Calu3 (cell line): Measurements from ENCODE around the gene SV2B. TPM values are rescaled to one million over a fixed set of nuclear protein-coding genes. Genes with fewer than 3 reads are reported as not detected.

Experiments used
- BruUV-seq: library from RNA; stranded (reverse); fragments of 400-500 nt; replicated peaks from 2 replicates; lab custom pipeline; 2021; lab: Mats Ljungman, UMichigan
- CTCF ChIA-PET: fragments of 300-600 bp; sonication (Branson Sonifier 250); formaldehyde crosslinking; loops from one replicate; lab custom pipeline; 2022; ENCODE audit warnings: antibody characterized with exemption; lab: Charles Lee
- DNase-seq: peaks from one replicate; pipeline ENCODE4 v3.0.0; 2022
- H3K27ac Mint-ChIP-seq: one replicate; pipeline ENCODE4 v1.8.0; 2022; ENCODE audit warnings: mixed read lengths; ENCODE audit not compliant: unreplicated experiment
- H3K27me3 Mint-ChIP-seq: one replicate; pipeline ENCODE4 v1.8.0; 2022; ENCODE audit warnings: mixed read lengths; ENCODE audit not compliant: unreplicated experiment
- H3K36me3 Mint-ChIP-seq: one replicate; pipeline ENCODE4 v1.8.0; 2022; ENCODE audit warnings: mild to moderate bottlenecking, moderate library complexity, mixed read lengths; ENCODE audit not compliant: insufficient read depth, unreplicated experiment
- H3K4me1 Mint-ChIP-seq: one replicate; pipeline ENCODE4 v1.8.0; 2022; ENCODE audit warnings: mild to moderate bottlenecking, low read depth, mixed read lengths; ENCODE audit not compliant: unreplicated experiment
- H3K4me3 Mint-ChIP-seq: one replicate; pipeline ENCODE4 v1.8.0; 2022; ENCODE audit warnings: mild to moderate bottlenecking, low read depth, moderate library complexity, mixed read lengths; ENCODE audit not compliant: unreplicated experiment
- H3K9me3 Mint-ChIP-seq: one replicate; pipeline ENCODE4 v1.8.0; 2022; ENCODE audit warnings: low read depth, mixed read lengths; ENCODE audit not compliant: unreplicated experiment
- intact Hi-C: fragments of 100-400 bp; cut with micrococcal nuclease; formaldehyde crosslinking; loops from one replicate; pipeline ENCODE4 v1.10.0; 2022; ENCODE audit not compliant: unreplicated experiment
- total RNA-seq: library from RNA; stranded (reverse); gene quantifications from 2 replicates; pipeline ENCODE4 v1.2.3, GENCODE V29; 2022
- TF ChIP-seq, protein P1 (sequence below): fragments of 200-600 bp; IDR thresholded peaks from one replicate; pipeline ENCODE4 v1.8.0; 2022; ENCODE audit warnings: antibody characterized with exemption; ENCODE audit not compliant: unreplicated experiment

SV2B gene
- total RNA-seq, 1 experiment from 2014 or later, result 2.2 TPM

DNA sequence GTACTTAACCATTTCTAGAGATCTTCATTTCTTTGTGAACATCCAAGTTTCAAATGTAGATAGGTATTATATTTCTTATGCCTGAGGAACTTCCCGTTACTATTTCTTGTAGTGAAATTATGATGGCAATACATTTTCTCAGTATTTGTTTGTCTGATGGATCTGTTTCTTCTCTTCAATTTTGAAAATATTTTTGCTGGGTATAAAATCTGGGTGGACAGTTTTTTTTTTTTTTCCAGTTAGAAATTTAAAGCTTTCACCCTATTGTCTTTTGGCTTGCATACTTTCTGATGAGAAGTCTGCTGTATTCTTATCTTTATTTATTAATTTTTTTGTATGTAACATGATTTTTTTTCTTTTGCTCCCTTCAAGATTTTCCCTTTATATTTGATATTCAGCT is 175.8 kb downstream of the SV2B start:
- Mint-ChIP-seq H3K9me3 (peaks cover 5% of the 10 kb centered on the region), H3K4me3 (no peak overlapping the region), H3K4me1 (no peaks in the 10 kb centered on the region), H3K27me3 (peaks cover 30% of the 10 kb centered on the region), H3K27ac (no peak overlapping the region), H3K36me3 (no peaks in the 10 kb centered on the region)
- intact Hi-C loops, result loop anchor here (10.0 kb wide), 1 partner anchor 321 kb away; the partner anchor contains the start of gene RCCD1
- DNase-seq, result no peak
- TF ChIP-seq, protein P1, sequence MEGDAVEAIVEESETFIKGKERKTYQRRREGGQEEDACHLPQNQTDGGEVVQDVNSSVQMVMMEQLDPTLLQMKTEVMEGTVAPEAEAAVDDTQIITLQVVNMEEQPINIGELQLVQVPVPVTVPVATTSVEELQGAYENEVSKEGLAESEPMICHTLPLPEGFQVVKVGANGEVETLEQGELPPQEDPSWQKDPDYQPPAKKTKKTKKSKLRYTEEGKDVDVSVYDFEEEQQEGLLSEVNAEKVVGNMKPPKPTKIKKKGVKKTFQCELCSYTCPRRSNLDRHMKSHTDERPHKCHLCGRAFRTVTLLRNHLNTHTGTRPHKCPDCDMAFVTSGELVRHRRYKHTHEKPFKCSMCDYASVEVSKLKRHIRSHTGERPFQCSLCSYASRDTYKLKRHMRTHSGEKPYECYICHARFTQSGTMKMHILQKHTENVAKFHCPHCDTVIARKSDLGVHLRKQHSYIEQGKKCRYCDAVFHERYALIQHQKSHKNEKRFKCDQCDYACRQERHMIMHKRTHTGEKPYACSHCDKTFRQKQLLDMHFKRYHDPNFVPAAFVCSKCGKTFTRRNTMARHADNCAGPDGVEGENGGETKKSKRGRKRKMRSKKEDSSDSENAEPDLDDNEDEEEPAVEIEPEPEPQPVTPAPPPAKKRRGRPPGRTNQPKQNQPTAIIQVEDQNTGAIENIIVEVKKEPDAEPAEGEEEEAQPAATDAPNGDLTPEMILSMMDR, result no peak
- CTCF ChIA-PET, result no interaction called here
- no TSS peak for BruUV-seq

DNA sequence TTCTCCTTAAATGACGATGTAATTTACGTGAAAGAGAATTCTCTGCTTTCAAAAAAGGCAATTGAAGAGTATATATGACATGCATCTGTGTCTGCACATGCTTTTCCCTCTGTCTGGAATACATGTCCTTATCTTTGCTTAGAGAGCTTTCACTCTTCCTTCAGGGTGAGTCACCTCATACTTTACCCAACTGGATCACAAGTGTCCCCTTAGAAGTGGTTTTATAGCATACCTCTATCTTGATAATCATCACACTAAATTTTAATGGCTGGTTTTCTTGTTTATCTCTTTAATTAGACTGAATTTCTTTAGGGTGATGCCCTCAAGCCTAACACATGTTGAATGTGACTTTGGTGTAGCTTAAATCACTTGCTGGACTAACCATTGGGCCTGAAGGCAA is 178.9 kb downstream of the SV2B start:
- no peak for DNase-seq
- Mint-ChIP-seq H3K4me1 (no peaks in the 10 kb centered on the region), H3K4me3 (no peak overlapping the region), H3K9me3 (peaks cover 5% of the 10 kb centered on the region), H3K27ac (no peak overlapping the region), H3K36me3 (no peaks in the 10 kb centered on the region), H3K27me3 (peaks cover 32% of the 10 kb centered on the region)
- no TSS peak for BruUV-seq
- intact Hi-C loops, result loop anchor here (10.0 kb wide), 1 partner anchor 324 kb away; the partner anchor contains the start of gene RCCD1
- CTCF ChIA-PET, result no interaction called here
- TF ChIP-seq, protein P1, result no peak

DNA sequence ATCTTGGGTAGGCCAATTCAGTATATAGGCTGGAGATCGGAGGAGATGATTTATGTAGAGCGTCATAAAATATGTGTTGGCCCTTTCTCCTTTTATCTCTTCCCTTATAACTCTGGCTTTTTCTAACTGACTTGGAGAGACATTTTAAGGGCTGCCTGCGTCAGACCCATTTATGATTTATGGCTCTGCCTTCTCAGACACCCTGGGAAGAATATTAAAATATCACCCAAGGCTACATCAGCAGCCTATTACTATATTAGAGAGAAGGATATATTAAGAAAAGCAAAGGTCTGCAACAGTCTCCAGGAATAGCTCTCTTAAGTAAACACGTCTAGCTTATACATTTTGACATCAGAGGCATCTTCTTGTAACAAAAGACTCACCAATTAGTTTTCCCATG is 179.4 kb downstream of the SV2B start:
- Mint-ChIP-seq H3K36me3 (no peaks in the 10 kb centered on the region), H3K27ac (no peak overlapping the region), H3K4me1 (no peaks in the 10 kb centered on the region), H3K27me3 (peaks cover 32% of the 10 kb centered on the region), H3K4me3 (no peak overlapping the region), H3K9me3 (peaks cover 5% of the 10 kb centered on the region)
- CTCF ChIA-PET, result no interaction called here
- no peak for DNase-seq
- intact Hi-C loops, result loop anchor here (10.0 kb wide), 1 partner anchor 325 kb away; the partner anchor contains the start of gene RCCD1
- no TSS peak for BruUV-seq
- TF ChIP-seq, protein P1, result no peak

DNA sequence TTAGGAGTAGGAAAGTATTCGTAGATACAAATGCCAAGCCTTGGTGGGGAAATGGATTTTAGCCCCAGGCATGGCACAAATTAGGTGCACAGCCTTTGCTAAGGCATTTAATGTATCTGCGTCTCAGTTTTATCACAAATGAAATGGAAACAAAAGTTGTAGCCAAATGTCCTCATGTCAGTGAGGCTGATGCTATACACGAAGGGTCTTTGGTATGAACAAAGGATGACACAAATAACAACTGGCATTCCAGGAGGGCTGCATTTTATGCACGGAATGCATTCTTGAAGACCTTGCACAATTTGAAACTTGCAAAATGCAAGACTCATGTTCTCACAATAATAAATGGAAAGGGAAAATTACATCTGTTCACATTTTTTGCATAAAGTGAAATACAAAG is 181.9 kb downstream of the SV2B start:
- Mint-ChIP-seq H3K4me1 (no peaks in the 10 kb centered on the region), H3K4me3 (no peak overlapping the region), H3K36me3 (no peaks in the 10 kb centered on the region), H3K27ac (no peak overlapping the region), H3K27me3 (peaks cover 35% of the 10 kb centered on the region), H3K9me3 (no peaks in the 10 kb centered on the region)
- CTCF ChIA-PET, result no interaction called here
- intact Hi-C loops, result no loop called here
- TF ChIP-seq, protein P1, result no peak
- BruUV-seq, result no TSS peak
- no peak for DNase-seq
